Thoracic aorta (tissue), 2 donors: ENCODE results near the gene CHCHD6. TPM values are rescaled to one million over a fixed set of nuclear protein-coding genes. Genes with fewer than 3 reads are reported as not detected.

Source experiments
- ATAC-seq: fragments of 150-250 bp; one replicate; pipeline ENCODE4 v1.8.0; 2017; ENCODE audit warnings: low read depth; ENCODE audit not compliant: insufficient number of reproducible peaks, low FRiP score
- DNase-seq: peaks from one replicate; pipeline ENCODE4 v3.0.0-alpha.2; 2020; ENCODE audit warnings: low spot score
- H3K27ac ChIP-seq, 2 donors: fragments of 200-600 bp; sonication (generic); 1 replicate in 1 of 2; 2 replicates in 1 of 2; pipeline ENCODE4 v1.5.1; 2016; ENCODE audit warnings: mild to moderate bottlenecking in 2 of 2, moderate library complexity in 2 of 2
- H3K27me3 ChIP-seq: fragments of 200-600 bp; sonication (generic); replicated peaks from 2 replicates; pipeline ENCODE4 v1.6.0; 2016; ENCODE audit warnings: mild to moderate bottlenecking; ENCODE audit not compliant: insufficient read depth
- H3K36me3 ChIP-seq: fragments of 200-600 bp; sonication (generic); one replicate; pipeline ENCODE4 v1.5.1; 2016
- H3K4me1 ChIP-seq, 2 donors: fragments of 200-600 bp; sonication (generic); 1 replicate in 1 of 2; 2 replicates in 1 of 2; pipeline versions ENCODE4 v1.5.1 to v1.6.0; 2016; ENCODE audit warnings: low read depth in 2 of 2, mild to moderate bottlenecking in 1 of 2; ENCODE audit not compliant: control insufficient read depth in 1 of 2
- H3K4me3 ChIP-seq: fragments of 200-600 bp; sonication (generic); 2 replicates; pipeline ENCODE4 v1.5.1; 2016; ENCODE audit warnings: mild to moderate bottlenecking
- H3K9me3 ChIP-seq: fragments of 200-600 bp; sonication (generic); 2 replicates; pipeline ENCODE4 v1.5.1; 2016
- CTCF ChIP-seq: fragments of 200-600 bp; sonication (generic); IDR thresholded peaks from one replicate; pipeline ENCODE4 v1.5.1; 2019; ENCODE audit warnings: antibody characterized with exemption
- total RNA-seq, 2 donors: library from RNA; depleted of rRNA; stranded (reverse); fragments of >200 nt; gene quantifications; one replicate each; pipeline versions ENCODE4 v1.1.0 to v1.2.3, GENCODE V29; 2016

The CHCHD6 gene
- total RNA-seq, 2 donors from 2014 or later: 12.5 to 17.1 TPM

- DNase-seq: no peak
- no peaks in the 10 kb centered on the region for H3K9me3 ChIP-seq
- no peak for TF ChIP-seq CTCF
- H3K4me1 ChIP-seq: peaks cover 10 to 43% of the 10 kb centered on the region in 2 donors
- H3K4me3 ChIP-seq: no peak overlapping the region
- H3K27ac ChIP-seq: peak overlapping the region; percentile 60 to 82
- H3K36me3 ChIP-seq: no peaks in the 10 kb centered on the region
- H3K27me3 ChIP-seq: no peaks in the 10 kb centered on the region
- peak; percentile 25 for ATAC-seq
These were observed 19.8 kb upstream of the CHCHD6 start for GRCh38 chr3:126684218-126684751.

- ATAC-seq (no peak), DNase-seq (no peak)
- no peaks in the 10 kb centered on the region for H3K9me3 ChIP-seq
- H3K36me3 ChIP-seq: no peaks in the 10 kb centered on the region
- no peaks in the 10 kb centered on the region for H3K27me3 ChIP-seq
- TF ChIP-seq CTCF: no peak
- H3K4me3 ChIP-seq: no peak overlapping the region
- H3K27ac ChIP-seq: peak overlapping the region; percentile 60 to 82
- H3K4me1 ChIP-seq: peaks cover 10 to 37% of the 10 kb centered on the region in 2 donors
These were observed 19.0 kb upstream of the CHCHD6 start for GRCh38 chr3:126685021-126685420.

- DNase-seq: no peak
- peak overlapping the region; percentile 60 to 82 for H3K27ac ChIP-seq
- H3K9me3 ChIP-seq: no peaks in the 10 kb centered on the region
- H3K4me3 ChIP-seq: no peak overlapping the region
- TF ChIP-seq CTCF: no peak
- ATAC-seq: peak; percentile 4
- no peaks in the 10 kb centered on the region for H3K27me3 ChIP-seq
- no peaks in the 10 kb centered on the region for H3K36me3 ChIP-seq
- peaks cover 10 to 37% of the 10 kb centered on the region in 2 donors for H3K4me1 ChIP-seq
These were observed 18.5 kb upstream of the CHCHD6 start for GRCh38 chr3:126685493-126685892.

- TF ChIP-seq CTCF: no peak
- H3K4me1 ChIP-seq: peaks cover 4 to 12% of the 10 kb centered on the region in 2 donors
- DNase-seq (no peak), ATAC-seq (no peak)
- no peak overlapping the region for H3K27ac ChIP-seq
- no peaks in the 10 kb centered on the region for H3K36me3 ChIP-seq
- H3K9me3 ChIP-seq: no peaks in the 10 kb centered on the region
- H3K27me3 ChIP-seq: no peaks in the 10 kb centered on the region
- H3K4me3 ChIP-seq: no peak overlapping the region
These were observed 12.3 kb upstream of the CHCHD6 start for GRCh38 chr3:126691765-126692164.

GRCh38 chr3:126692858-126693257, 11.2 kb upstream of the CHCHD6 start:
- TF ChIP-seq CTCF: no peak
- H3K36me3 ChIP-seq: no peaks in the 10 kb centered on the region
- no peak overlapping the region for H3K27ac ChIP-seq
- no peaks in the 10 kb centered on the region for H3K9me3 ChIP-seq
- no peak for DNase-seq
- H3K4me1 ChIP-seq: peaks cover 7 to 17% of the 10 kb centered on the region in 2 donors
- no peaks in the 10 kb centered on the region for H3K27me3 ChIP-seq
- H3K4me3 ChIP-seq: no peak overlapping the region
- no peak for ATAC-seq
